GF-D8 (cell line): ENCODE results near the gene NDUFA5.
A peak's percentile ranks its signal among the peaks of the same experiment; 100 is the strongest.

Experiments used
- DNase-seq: peaks from one replicate; lab custom pipeline; 2025; lab: John Stamatoyannopoulos, UW

The NDUFA5 gene

GRCh38 chr7:123557398-123558288 lies at the start of gene NDUFA5:
NDUFA5 (minus strand) TSS chr7:123557818; CDS start chr7:123557795, 23 bp downstream.
- peak; percentile 93 for DNase-seq

- no peak for DNase-seq
Measured at GRCh38 chr7:123604739-123605138, 47.1 kb upstream of the NDUFA5 start.

GRCh38 chr7:123602648-123603047 lies 45.0 kb upstream of the NDUFA5 start:
- no peak for DNase-seq

- no peak for DNase-seq
Measured at GRCh38 chr7:123601530-123601929, 43.9 kb upstream of the NDUFA5 start, which contains the start of gene ASB15. ASB15 (plus strand) TSS chr7:123601821; CDS start chr7:123614503, 12,682 bp downstream.

GRCh38 chr7:123600876-123601275 lies 43.3 kb upstream of the NDUFA5 start:
- no peak for DNase-seq

- no peak for DNase-seq
Measured at GRCh38 chr7:123599766-123600165, 42.1 kb upstream of the NDUFA5 start.

- DNase-seq = no peak
Measured at GRCh38 chr7:123598657-123599056, 41.0 kb upstream of the NDUFA5 start.

- no peak for DNase-seq
Measured at GRCh38 chr7:123594813-123595241, 37.2 kb upstream of the NDUFA5 start.

GRCh38 chr7:123588376-123588775 lies 30.8 kb upstream of the NDUFA5 start:
- DNase-seq = no peak

- no peak for DNase-seq
Measured at GRCh38 chr7:123583821-123584220, 26.2 kb upstream of the NDUFA5 start.

GRCh38 chr7:123581162-123581459 lies 23.5 kb upstream of the NDUFA5 start:
- DNase-seq = no peak

GRCh38 chr7:123580406-123581161 lies 23.0 kb upstream of the NDUFA5 start:
- no peak for DNase-seq

GRCh38 chr7:123579416-123579815 lies 21.8 kb upstream of the NDUFA5 start:
- DNase-seq = no peak

GRCh38 chr7:123573896-123574467 lies 16.4 kb upstream of the NDUFA5 start:
- no peak for DNase-seq

- DNase-seq = no peak
Measured at GRCh38 chr7:123573341-123573740, 15.7 kb upstream of the NDUFA5 start.

- DNase-seq = no peak
Measured at GRCh38 chr7:123571684-123572083, 14.1 kb upstream of the NDUFA5 start.

- DNase-seq = no peak
Measured at GRCh38 chr7:123571187-123571586, 13.6 kb upstream of the NDUFA5 start.

GRCh38 chr7:123570390-123571182 lies 13.0 kb upstream of the NDUFA5 start:
- DNase-seq = no peak

- no peak for DNase-seq
Measured at GRCh38 chr7:123569352-123570010, 11.9 kb upstream of the NDUFA5 start.

- no peak for DNase-seq
Measured at GRCh38 chr7:123562121-123562520, 4.5 kb upstream of the NDUFA5 start.

- no peak for DNase-seq
Measured at GRCh38 chr7:123558289-123558874, 764 bp upstream of the NDUFA5 start.
